SKM-1 (cell line): ENCODE measurements around the gene CLASP1.

Source experiments
- DNase-seq: peaks from one replicate; lab custom pipeline; 2025; ENCODE audit not compliant: unreplicated experiment; lab: John Stamatoyannopoulos, UW

Gene CLASP1

DNA sequence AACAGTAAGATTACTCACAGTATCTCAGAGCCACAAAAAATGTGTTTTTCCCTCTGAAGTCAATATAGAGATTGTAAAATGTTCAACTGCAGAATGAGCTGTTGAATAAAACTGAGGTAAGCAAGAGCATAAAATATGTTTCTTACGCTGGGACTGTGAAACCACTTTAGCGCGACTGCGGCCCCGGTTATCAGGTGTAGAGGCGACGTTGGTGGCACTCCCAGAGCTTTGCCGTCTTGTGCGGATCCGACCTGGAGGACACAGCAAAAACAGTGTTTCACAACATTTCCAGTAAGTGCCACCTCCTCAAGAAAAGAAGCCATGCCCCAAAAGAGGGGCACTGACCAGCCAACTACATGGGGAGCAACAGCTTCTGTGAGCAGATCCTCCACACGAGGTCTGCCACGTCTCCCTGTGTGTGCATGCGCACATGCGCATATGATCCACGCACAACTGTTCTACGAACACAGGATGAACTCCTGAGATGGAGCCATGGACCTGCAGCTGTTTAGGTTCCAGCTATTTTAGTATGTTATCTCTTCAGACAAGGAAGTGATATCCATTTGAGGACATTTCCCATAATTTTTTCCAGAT, 219.2 kb downstream of the CLASP1 start:
- DNase-seq = no peak

DNA sequence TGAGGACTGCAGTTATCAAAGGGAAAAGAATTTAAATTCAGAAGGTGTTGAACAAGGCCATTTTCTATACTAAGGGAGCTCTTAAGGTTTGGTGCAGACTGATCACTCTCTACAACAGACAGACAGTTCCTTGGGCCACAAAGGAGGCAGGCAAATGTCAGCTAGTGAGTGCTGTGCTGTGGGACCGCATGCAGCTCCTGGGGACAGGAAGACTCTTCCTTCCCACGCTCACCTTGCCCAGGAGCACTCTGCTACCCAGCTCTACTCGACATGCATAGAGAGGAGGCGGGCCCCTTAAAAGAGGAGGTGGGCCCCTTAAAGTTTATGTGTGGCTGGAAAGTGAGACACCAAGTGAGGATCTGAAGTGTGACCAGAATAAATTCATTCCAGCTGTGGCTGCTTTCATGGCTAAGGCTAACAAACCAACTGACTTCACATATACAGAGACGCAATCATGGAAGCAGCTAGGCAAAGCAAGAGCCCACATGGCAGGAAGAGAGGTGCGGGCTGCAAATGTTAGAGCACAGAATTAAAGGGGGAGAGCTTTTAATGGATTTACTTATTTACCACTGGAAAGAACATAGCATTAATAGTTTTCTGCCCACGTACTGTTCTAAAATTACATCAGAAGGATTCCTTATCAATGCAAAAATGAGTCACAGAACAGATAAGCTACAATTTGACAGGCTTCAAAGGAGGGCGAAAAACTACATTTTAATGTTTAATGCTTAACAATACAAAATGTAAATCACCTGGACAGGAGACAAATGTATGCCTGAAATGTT, 220.0 kb downstream of the CLASP1 start:
- DNase-seq = no peak

DNA sequence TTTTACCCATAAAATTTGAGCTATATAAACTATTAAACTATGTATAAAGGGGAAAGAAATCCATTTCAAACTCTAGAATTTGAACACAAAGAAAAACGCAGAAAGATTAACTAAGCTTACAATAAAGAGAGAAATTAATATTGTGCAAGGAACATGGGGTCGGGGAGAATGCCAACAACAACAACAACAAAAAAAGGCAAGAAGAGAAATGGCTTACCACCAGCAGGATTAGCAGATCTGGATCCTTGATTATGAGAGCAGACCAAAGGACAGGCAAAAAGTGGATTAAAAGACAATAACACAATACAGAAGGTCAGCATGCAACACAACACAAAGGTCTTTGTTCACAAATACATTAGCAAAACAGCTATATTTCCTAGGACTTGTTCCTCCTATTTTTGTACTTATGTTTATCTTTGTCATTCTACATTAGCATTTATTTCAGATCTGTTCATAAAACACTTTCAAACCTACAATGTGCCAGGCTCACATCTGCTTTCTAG, 222.0 kb downstream of the CLASP1 start:
- no peak for DNase-seq

DNA sequence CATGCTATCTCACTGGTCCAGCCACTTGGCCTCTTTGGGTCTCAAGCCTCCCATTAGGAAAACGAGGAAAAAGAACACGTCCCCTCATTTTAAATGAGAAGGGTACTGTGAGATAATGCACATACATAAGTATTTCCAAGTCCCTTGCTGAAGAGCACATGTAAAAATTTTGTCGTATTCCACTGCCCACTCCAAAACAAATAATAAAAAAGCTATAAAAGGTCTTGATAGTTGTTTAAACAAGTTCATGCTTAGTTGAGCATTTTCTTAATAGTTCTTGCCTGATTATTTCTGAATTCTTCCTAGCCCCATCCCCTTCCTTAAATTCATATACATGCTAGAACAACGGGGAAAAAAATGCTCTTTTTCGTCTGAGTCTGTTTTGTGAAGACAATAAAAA, 228.8 kb downstream of the CLASP1 start:
- DNase-seq = no peak

DNA sequence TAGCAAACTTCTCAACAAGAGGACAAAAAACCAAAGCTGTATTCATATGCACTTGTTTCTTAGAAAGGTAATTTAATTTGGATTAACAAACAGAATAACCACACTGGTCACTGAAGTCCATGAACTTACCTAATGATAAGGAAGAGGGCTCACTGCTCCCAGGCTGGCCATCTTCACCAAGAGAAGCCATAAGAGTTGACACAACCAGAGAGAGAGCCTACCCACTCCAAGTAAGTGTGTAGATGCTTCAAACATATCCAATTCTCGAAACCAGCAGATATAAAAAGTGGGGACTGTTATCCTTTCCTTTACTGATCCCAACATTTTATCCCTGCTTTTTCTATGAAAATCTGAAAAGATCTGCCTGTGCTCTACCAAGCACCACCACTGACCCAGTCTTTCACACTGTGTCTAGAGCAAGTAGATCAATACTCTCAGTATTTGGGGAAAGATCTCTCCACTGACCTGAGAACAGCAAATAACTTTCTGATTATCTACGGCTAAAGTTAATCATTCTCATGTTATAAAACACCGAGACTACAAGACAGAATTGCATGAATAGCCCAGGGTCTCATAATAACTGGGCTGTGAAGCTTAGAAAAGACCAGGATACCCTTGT, 230.1 kb downstream of the CLASP1 start:
- DNase-seq = no peak

DNA sequence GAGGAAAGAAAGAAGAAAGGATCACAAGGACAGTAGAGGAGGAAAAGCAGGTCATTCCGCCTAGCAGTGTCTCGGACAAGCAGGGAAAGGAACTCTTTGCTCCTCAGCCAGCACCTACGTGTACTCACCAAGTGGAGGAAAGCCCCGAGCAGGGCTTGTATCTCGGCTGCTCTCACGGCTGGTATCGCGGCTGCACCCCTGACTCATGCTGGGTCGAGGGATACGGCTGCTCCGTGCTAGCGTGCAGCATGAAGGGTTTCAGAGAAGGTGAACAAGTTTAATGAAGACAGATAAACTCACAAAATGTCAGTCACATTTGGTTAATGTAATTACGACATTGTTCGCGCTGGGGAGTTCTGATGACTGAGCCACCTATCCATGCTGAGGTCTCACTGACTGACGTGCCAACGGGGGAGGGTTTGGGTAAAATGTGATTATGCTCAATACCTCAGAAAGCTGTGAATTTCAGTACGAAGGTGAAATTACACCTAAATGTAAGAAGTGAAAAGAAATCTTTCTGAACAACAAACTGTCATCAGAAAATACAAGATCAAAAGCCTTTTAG, 230.7 kb downstream of the CLASP1 start:
- DNase-seq = no peak

DNA sequence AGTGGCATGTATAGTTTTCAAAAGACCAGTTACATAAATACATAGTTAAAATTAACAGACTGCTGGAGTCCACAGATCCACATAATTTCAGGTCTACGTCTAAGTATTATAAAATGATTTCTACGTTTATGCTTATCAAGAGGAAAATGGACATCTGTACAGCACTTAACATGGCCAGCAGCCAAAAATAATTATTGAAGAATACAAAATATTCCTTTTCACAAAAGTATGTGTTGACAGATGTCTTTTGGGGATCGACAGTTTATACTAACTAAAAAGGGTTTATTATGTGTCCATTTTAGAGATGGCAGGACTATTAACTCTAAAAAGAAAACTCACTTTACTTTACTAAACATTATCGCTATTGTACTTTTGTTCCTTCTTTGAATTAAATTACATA, 231.4 kb downstream of the CLASP1 start:
- DNase-seq = no peak

DNA sequence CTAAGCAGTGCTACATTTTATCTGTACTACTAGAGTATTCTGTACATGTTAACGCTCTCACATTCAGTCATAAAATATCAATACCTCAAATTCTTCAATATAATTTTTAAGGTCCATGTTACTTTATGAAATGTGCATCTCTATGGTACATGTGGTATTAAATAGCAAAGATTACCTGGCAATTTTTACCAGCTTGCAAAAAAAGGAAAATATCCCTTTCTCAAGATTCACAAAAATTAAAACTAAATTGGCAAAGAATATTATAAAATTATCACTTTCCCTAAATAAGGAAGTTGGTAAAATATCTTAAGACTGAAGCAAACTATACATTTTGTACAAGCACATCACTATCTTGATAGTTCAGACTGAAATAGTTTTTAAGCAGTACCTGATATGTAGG, 233.5 kb downstream of the CLASP1 start:
- no peak for DNase-seq

DNA sequence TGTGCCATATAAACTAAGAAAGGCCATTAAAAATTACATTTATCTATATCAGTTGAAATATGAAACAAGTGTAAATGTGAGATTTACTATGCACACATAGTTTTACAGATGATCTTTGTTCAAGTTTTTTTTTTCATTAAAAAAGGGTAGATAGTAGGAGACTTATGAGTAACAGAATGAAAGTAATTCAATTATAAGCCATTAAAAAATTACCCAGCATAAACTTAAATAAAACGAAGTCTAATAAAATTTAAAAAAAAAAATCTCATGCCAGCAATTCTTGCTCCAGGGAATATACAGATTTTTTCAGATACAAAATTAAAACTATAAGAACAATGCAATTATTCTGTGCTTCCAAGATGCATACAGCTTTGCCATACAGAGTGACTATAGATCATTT, 236.9 kb downstream of the CLASP1 start:
- no peak for DNase-seq

DNA sequence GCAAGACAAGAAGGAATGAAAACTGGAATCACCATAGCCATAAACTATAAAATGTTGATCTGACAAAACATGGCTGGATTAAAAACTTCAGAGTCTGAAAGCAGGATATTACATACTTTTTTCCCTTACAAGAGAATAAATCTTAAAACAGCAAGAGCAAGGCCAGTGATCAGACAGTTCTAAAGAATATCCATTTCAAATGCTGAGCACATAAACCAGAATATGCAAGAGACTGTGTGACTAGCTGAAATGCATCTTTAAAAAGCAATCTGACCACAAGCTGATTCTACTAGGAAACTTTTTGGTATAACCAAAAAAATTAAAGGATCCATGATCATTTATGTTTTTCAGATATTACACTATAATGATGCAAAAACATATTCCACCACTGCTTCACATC, 239.3 kb downstream of the CLASP1 start:
- DNase-seq = no peak

DNA sequence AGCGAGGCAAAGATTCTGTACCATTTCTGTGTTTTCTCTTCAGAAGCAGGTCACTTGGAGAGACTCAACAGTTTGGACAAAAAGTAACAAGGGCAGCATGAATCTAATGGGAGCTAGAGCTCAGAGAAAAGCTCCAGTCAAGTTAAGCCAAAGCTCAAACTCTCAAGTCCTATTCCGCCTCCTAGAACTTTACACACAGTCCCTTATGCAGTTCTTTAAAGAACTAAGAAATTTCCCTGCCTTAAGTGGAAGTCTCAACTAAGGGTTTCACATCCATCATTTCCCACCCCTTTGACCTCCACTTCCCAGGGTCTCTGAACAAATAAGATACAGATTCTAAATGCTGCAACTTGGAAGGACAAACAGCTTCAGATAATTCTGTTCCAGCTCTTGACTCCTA, 239.9 kb downstream of the CLASP1 start:
- no peak for DNase-seq

DNA sequence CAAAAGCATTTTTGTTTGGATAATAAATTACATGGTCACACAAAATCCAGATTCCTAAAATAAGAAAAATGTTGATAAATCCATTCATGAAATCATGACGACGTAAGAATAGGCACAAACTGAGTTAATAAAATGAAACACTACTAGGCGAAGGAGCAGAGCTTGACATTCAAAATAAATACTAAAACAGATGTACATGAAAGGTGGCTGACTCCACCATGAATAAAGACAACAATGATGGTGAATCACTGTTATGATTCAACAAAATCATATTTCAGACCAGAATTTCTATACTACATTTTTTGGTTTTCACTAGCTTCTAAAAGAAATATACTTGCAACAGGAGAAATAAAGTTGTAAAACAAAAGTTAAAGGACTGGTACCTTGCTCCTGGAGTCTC, 240.6 kb downstream of the CLASP1 start:
- DNase-seq = no peak

DNA sequence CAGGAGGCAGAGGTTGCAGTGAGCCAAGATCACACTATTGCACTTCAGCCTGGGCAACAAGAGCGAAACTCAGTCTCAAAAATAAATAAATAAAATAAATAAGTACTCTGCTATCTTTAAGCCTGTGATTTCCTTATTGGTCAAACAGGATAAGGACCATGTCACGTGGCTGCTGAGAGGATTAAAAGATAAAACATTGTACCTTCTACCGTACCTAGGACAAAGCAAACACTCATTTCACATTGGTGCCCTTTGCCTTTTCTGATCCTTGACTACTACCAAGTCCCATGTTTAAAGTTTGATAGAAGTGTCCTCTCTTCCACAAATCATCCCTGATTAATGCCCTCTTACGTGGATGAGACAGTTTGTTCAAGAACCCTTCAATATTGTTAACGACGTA, 244.0 kb downstream of the CLASP1 start:
- DNase-seq = no peak

DNA sequence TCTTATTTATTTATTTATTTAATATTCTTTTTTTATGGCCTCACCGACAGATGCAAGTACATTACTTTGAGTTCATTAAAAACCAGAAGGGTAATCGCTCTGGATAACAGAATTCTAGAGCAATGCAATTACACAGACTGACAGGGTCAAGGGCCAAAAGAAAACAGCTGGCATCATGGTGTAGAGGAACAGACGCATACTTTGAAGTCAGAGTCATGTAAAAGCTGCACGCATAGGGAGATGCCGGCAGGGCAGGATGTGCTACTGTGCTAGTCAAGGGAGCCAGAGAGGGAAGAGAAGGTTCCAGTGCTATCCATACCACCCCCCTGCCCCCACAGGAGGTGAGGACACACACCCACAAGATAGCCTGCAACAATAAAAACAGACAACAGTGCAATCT, 249.1 kb downstream of the CLASP1 start:
- DNase-seq = no peak

DNA sequence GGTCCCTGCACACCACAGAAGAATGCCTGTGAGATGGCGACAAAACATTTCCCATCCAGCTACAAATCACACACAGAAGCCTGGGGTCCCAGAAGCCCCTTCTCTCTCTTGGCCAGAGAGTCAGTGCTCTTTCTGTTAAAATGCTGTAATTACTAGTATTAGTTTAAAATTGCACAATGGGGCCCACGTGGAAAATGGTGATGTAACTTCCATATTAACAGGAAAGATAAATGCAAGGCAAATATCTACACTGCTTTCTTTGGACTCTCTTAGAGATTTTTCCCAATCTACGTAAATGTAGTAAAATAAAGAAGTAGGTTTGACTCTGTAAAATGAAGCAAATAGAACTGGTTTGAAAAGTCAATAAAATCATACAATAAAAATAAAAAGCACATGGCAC, 250.4 kb downstream of the CLASP1 start:
- DNase-seq = no peak

DNA sequence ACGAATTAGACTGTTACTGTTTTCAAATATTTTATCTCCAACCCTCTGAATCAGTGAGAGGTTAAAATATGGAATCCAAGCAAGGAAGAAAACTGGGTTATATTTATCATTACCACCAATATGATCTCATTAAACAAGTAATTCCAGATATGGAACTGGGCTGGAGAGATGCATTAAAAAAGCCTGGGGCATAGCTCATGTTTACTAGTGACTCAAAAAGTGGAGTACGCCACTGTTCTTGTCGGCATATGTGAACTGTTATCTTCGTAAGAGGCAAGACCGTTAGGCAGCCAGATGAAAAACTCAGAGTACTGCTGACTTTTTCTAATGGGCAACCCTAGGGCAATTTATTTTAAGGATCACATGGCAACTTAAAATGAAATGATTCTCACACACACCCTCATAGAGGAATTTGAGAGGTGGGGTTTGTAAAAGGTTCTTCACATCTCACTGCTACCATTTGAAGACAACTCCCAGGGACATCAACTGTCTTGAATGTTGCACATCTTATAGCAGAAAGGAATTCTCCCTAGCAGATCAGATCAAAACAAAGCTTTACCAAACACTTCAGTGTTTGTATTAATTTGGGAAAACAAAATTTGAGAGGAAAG, 259.1 kb downstream of the CLASP1 start:
- no peak for DNase-seq

DNA sequence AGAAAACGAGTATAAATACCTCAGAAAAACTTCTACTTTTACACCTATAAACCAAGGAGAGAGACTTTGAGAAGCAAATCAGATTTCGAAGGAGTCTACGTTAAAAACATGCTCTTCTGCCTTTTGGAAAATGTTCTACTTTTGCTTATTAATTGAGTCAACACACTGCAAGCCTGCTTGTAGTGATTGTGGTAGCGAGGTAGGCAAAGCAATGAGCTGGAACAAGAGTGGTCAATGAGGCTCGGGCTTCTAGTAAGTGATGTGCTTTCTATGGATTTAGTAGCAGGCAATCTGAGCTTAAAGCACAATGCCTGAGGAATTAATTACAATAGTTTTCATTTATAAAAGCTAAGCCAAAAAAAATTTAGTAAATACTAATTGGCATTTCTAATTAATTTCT, 260.9 kb downstream of the CLASP1 start:
- no peak for DNase-seq

DNA sequence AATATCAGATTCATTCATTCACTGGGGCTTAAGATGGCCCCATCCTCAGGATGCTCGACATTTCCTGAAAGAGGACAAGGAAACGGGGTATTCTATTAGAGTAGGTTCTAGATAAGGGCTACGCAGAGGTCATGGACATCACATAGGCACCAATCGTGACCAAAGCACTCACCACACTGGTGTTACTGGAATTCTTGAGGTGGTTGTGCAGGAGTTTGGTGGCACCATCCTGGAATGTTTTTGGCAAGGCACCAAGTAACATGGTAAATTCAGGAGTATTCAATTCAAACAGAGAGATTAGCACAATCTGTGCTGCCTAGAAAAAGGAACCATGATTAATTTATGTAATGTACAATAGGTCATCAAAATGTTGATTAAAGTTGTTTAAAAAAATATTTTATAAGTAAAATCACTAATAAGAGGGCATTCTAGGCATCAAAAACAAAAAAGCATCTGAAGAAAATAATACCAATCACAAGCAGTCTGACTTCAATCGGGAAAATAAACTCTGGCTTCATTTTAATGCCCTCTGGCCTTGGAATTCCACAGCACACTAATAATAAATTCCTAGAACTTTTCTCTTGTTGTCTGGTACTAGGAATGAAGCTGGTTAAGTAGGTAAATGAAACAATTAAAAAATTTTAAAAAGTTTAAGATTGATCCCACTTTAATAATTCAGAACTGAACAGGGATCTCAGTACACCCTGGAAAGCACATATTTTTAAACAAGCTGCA, 261.5 kb downstream of the CLASP1 start:
- DNase-seq = no peak

DNA sequence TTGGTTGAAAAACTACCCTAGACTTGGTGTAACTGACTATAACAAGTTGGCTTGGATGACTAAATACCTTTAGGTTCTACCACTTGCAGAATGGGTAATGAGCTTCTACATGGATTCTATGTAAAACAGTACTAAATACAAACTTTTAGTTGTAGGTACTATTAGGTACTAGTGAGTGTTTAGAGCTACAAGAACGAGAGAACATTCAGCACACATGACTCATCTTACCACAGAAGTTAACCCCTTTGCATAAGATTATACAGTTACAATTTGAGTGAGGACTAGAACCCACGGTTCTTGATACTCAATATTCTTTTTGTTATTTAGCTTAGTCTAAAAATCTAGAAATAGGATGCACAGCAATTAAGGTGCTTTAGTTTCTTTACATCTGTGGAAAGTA, 262.6 kb downstream of the CLASP1 start:
- no peak for DNase-seq

DNA sequence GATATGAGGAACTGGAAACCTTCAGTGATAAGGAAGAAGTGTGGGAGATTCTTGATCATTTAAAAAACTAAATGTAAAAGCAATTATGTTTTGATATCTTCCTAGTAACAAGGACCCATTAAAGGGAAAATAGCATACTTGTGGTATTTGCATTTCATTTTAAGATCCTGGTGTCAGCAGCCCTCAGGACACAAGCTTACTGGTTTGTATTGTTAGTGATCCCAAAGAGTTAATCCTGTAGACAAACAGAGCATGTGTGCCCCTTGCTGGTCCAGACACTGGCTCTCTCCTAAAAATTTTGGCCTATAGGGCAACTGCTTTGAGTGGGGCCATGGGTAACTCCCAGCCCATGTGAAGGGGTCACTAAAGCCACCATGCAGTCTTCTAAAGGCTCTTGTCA, 263.2 kb downstream of the CLASP1 start:
- no peak for DNase-seq

DNA sequence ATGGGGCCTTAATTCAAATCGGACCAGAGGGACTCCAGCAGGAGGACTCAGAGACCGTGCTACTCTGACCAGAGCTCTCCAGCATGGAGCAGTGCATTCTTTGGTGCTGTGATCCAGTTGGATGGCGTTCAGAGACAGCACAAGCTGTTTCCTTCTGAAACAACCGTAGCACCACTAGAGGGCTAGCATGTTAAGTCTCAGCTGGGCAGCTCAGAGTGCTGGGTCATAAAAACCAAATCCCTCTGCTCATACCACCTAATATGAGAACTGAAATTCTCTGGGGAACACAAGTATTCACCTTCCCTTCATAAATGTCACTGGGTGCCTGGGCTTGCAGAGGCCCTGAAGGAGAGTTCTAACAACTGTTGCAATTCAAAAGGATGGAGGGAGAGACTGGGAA, 266.5 kb downstream of the CLASP1 start:
- no peak for DNase-seq
